Fibroblast of lung (primary cell): ENCODE results near the gene FAM222B. TPM values are rescaled to one million over a fixed set of nuclear protein-coding genes. Genes with fewer than 3 reads are reported as not detected.
A peak's percentile ranks its signal among the peaks of the same experiment; 100 is the strongest.

Experiments
- DNase-seq, 2 donors: peaks; one replicate each; pipeline versions ENCODE4 v3.0.0 to v3.0.0-alpha.2; 2010; ENCODE audit warnings: low read depth in 2 of 2
- H2AFZ ChIP-seq: 2 replicates; pipeline ENCODE4 v1.5.1; 2012; ENCODE audit warnings: low read length, control low read depth, inconsistent platforms
- H3K27ac ChIP-seq: 2 replicates; pipeline ENCODE4 v1.5.1; 2011; ENCODE audit warnings: low read length, control low read depth; ENCODE audit not compliant: insufficient read depth
- H3K27me3 ChIP-seq: 2 replicates; pipeline ENCODE4 v1.5.1; 2011; ENCODE audit warnings: mild to moderate bottlenecking, low read length; ENCODE audit not compliant: control insufficient read depth, insufficient read depth
- H3K36me3 ChIP-seq: 2 replicates; pipeline ENCODE4 v1.5.1; 2011; ENCODE audit warnings: low read length; ENCODE audit not compliant: control insufficient read depth, insufficient read depth
- H3K4me1 ChIP-seq: 2 replicates; pipeline ENCODE4 v1.5.1; 2011; ENCODE audit warnings: low read length; ENCODE audit not compliant: control insufficient read depth, insufficient read depth; ENCODE audit errors: extremely low read depth
- H3K4me2 ChIP-seq: 2 replicates; pipeline ENCODE4 v1.5.1; 2011; ENCODE audit warnings: low read length, control low read depth; ENCODE audit not compliant: insufficient read depth; ENCODE audit errors: extremely low read depth
- H3K4me3 ChIP-seq, 4 experiments: fragments of 200-600 bp in 1 of 4; sonication (generic) in 1 of 4; replicated peaks in 1 of 4; 2 replicates each; pipeline ENCODE4 v1.5.1; 2011 to 2016; ENCODE audit warnings: low read length in 4 of 4, low read depth in 3 of 4, mild to moderate bottlenecking in 3 of 4, control low read depth in 2 of 4, inconsistent platforms in 1 of 4, mixed read lengths in 1 of 4; ENCODE audit not compliant: insufficient read depth in 1 of 4; ENCODE audit errors: control extremely low read depth in 1 of 4
- H3K79me2 ChIP-seq: 2 replicates; pipeline ENCODE4 v1.5.1; 2012; ENCODE audit warnings: mild to moderate bottlenecking, low read length, inconsistent platforms; ENCODE audit not compliant: control insufficient read depth, insufficient read depth
- H3K9ac ChIP-seq: 2 replicates; pipeline ENCODE4 v1.5.1; 2011; ENCODE audit warnings: mild to moderate bottlenecking, low read length, control low read depth; ENCODE audit not compliant: insufficient read depth
- H3K9me3 ChIP-seq: 2 replicates; pipeline ENCODE4 v1.5.1; 2012; ENCODE audit warnings: low read depth, low read length; ENCODE audit not compliant: control insufficient read depth, insufficient read depth
- H4K20me1 ChIP-seq: 2 replicates; pipeline ENCODE4 v1.5.1; 2011; ENCODE audit warnings: low read length; ENCODE audit not compliant: control insufficient read depth, insufficient read depth; ENCODE audit errors: extremely low read depth
- CTCF ChIP-seq, 2 donors: IDR thresholded peaks in 1 of 2; conservative IDR thresholded peaks in 1 of 2; 1 replicate in 1 of 2; 2 replicates in 1 of 2; pipeline ENCODE4 v1.5.1; 2011 to 2012; ENCODE audit warnings: low read length in 2 of 2, control low read depth in 1 of 2, inconsistent platforms in 1 of 2, low read depth in 1 of 2, mild to moderate bottlenecking in 1 of 2
- EZH2 ChIP-seq: IDR thresholded peaks from 2 replicates; pipeline ENCODE4 v1.5.1; 2012; ENCODE audit warnings: low read length, control low read depth, mild to moderate bottlenecking; ENCODE audit errors: missing control alignments
- polyA plus RNA-seq, 2 donors: library from polyadenylated mRNA; depleted of rRNA in 1 of 2; stranded (reverse) in 1 of 2; unstranded in 1 of 2; fragments of >200 nt; gene quantifications; 2 replicates each; pipeline ENCODE4 v1.2.1, GENCODE V29; 2011 to 2012; ENCODE audit warnings: missing spikeins in 1 of 2
- total RNA-seq: library from RNA; depleted of rRNA; stranded (reverse); fragments of >200 nt; gene quantifications from 2 replicates; pipeline ENCODE4 v1.2.1, GENCODE V29; 2014

The FAM222B gene
- total and polyA plus RNA-seq, 2 donors (not counting 1 experiment from before 2014, with no cell fraction given) = 2.8 to 9.0 TPM

DNA sequence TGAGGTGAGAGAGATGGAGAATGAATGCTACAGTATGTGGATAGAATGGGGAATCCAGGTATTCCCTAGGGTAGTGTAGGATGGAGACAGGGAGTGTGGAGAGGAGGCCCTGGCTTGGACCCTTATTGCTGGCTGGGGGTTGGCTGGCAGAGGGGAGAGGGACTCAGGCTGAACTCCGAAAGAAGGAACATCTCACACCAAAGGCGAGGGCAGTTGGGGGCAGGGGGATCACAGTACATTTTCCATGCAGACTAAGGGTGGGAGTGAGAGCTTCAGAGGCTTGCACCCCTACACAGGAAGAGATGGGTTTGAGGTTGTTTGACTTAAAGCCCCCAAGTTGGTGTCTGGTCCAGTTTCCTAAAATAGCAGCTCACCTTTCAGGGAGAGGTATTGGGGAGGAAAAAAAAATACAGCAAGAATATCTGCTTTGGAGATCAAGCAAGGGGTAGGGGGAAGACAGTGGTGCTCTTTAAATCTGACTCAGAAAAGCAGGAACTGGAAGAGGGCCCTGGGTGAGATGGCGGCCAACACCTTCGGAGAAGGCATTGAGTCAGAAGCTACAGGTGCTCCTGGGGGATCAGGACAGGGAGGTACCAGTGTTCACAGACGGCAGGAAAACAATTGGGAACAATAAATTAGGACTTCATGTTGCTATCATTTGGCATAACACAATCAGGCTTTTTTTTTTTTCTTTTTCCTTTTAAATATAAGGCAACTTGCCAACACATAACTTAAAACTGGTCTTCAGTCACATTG, 86.4 kb downstream of the FAM222B start:
- H3K36me3 ChIP-seq = peaks cover 19% of the 10 kb centered on the region
- H3K27me3 ChIP-seq = no peaks in the 10 kb centered on the region
- H2AFZ ChIP-seq = no peak overlapping the region
- H3K79me2 ChIP-seq = no peaks in the 10 kb centered on the region
- H4K20me1 ChIP-seq = no peaks in the 10 kb centered on the region
- H3K9me3 ChIP-seq = no peaks in the 10 kb centered on the region
- TF ChIP-seq CTCF (conservative IDR thresholded peaks at IDR 0.05 in 1 of 2, IDR thresholded peaks at IDR 0.05 in 1 of 2; ENCODE audit: low read depth in 1 of 2, low read length in 2 of 2) (no peak), EZH2 (no peak)
- DNase-seq = no peak
- H3K9ac ChIP-seq = no peak overlapping the region
- H3K4me2 ChIP-seq = no peak overlapping the region
- no peak overlapping the region for H3K4me3 ChIP-seq
- peaks cover 2% of the 10 kb centered on the region for H3K4me1 ChIP-seq
- no peak overlapping the region for H3K27ac ChIP-seq

GRCh38 chr17:28755486-28755885, 87.1 kb downstream of the FAM222B start:
- no peak overlapping the region for H3K9ac ChIP-seq
- no peak for TF ChIP-seq EZH2
- TF ChIP-seq CTCF (conservative IDR thresholded peaks at IDR 0.05 in 1 of 2, IDR thresholded peaks at IDR 0.05 in 1 of 2; ENCODE audit: low read depth in 1 of 2, low read length in 2 of 2) = no peak
- H3K9me3 ChIP-seq = no peaks in the 10 kb centered on the region
- peaks cover 2% of the 10 kb centered on the region for H3K4me1 ChIP-seq
- H3K4me3 ChIP-seq = no peak overlapping the region
- peaks cover 2% of the 10 kb centered on the region for H3K79me2 ChIP-seq
- no peaks in the 10 kb centered on the region for H4K20me1 ChIP-seq
- peaks cover 24% of the 10 kb centered on the region for H3K36me3 ChIP-seq
- no peak overlapping the region for H3K27ac ChIP-seq
- H3K27me3 ChIP-seq = no peaks in the 10 kb centered on the region
- peak; percentile 26 to 56 for DNase-seq
- no peak overlapping the region for H2AFZ ChIP-seq
- H3K4me2 ChIP-seq = no peak overlapping the region

DNA sequence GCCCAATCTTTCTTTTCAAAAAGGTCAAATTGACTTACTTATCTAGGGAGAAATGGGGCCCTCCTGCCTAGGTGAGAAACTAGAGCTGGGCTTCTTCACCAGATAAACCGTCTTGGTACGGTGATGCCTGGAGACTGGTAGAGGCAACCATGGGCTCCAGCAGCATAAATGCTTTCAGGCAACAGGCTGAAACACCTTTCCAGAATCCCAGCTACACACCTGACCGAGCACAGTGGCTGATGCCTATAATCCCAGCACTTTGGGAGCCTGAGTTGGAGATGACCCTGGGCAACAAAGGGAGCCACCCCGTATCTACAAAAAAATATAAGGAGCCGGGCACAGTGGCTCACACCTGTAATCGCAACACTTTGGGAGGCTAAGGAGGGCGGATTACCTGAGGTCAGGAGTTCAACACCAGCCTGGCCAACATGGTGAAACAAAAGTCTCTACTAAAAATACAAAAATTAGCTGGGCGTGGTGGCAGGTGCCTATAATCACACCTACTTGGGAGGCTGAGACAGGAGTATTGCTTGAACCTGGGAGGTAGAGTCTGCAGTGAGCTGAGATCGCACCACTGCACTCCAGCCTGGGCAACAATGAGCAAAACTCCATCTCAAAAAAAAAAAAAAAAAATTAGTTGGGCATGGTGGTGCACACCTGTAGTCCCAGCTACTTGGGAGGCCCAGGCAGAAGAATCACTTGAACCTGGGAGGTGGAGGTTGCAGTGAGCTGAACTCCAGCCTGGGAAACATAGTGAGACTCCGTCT, 90.8 kb downstream of the FAM222B start:
- no peaks in the 10 kb centered on the region for H4K20me1 ChIP-seq
- no peak for DNase-seq
- no peak overlapping the region for H3K27ac ChIP-seq
- no peak overlapping the region for H3K4me3 ChIP-seq
- H3K9me3 ChIP-seq = no peaks in the 10 kb centered on the region
- no peaks in the 10 kb centered on the region for H3K27me3 ChIP-seq
- H3K4me1 ChIP-seq = peaks cover 2% of the 10 kb centered on the region
- peaks cover 33% of the 10 kb centered on the region for H3K36me3 ChIP-seq
- no peak overlapping the region for H3K4me2 ChIP-seq
- H3K79me2 ChIP-seq = peaks cover 13% of the 10 kb centered on the region
- H2AFZ ChIP-seq = no peak overlapping the region
- H3K9ac ChIP-seq = no peak overlapping the region
- no peak for TF ChIP-seq CTCF (conservative IDR thresholded peaks at IDR 0.05 in 1 of 2, IDR thresholded peaks at IDR 0.05 in 1 of 2; ENCODE audit: low read depth in 1 of 2, low read length in 2 of 2)
- no peak for TF ChIP-seq EZH2
